ENCODE data around the gene SPECC1.
"Not testable (repeated sequence)": the region's sequence is repeated elsewhere in the genome, so short reads cannot be mapped to it uniquely, and the experiment has no call there.

Gene SPECC1

DNA sequence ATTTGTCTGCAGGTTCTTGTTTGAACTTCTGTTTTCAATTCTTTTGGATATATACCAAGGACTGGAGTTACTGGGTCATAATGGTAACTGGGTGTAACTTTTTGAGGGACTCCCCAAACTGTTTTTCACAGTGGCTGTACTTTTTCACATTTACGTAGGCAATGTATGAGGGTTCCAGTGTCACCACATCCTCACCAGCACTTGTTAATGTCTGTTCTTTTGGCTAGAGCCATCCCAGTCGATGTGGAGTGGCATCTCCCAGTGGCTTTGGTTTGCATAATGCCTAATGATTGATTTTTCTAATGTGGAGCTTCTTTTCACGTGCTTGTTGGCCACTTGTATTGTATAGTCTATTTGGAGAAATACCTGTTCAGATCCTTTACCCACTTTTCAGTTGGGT is 59.3 kb downstream of the SPECC1 start:
- no peak for DNase-seq (ENCODE audit: low read depth)

DNA sequence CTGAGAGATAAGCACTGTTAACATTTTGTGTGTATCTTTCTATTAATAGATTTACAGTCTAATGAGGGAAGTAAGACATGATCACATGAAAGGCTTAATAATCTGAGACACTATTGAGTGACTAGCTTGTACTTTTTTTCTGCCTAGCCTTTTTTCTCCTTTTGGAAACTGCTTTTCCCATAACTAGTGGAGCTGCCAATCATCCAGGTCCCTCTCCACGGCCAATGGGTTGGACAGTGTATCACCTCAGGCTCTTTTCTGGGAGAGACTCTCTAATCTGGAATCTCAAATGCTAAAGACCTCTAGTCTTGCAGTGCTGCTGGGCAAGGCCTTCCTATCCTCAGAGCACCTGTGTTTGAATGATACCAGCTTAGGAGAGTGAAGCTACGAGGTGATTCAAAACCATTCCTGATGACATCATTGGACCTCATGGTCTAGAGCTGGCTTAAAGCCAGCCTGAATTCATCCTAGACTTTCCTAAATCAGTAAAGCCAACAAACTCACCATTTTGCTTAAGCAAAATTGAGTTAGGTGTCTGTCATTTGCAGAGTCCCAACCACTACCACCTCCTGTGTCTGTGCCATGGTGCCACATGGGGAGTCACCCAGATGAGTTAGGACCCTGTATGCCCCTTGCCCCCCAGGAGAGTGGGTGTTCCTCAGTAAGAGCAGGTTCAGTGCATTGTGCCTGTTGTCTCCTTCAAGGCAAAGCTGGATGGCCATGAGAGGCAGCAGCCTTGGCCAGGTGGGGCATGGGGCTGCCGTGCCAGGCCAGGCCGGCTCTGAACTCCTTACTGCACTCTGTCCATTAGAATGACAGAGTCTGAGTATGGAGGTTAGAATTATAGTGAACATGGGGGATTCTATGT is 62.9 kb downstream of the SPECC1 start:
- peak; percentile 10 for DNase-seq (ENCODE audit: low read depth)

DNA sequence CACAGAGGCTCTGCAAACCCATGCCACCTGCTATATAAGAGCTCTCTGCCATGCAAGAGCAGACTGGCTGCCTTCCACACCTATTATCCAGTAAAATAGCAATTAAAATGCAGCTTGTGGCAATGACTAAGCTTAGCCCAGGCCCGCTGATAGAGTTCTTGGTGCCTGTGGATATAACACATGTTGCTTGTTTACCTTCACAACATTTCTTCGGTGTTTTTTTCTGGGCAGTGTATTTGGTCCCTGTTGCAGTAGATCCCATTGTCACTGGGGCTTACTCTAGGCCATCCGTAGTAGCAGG is 63.5 kb downstream of the SPECC1 start:
- no peak for DNase-seq (ENCODE audit: low read depth)

DNA sequence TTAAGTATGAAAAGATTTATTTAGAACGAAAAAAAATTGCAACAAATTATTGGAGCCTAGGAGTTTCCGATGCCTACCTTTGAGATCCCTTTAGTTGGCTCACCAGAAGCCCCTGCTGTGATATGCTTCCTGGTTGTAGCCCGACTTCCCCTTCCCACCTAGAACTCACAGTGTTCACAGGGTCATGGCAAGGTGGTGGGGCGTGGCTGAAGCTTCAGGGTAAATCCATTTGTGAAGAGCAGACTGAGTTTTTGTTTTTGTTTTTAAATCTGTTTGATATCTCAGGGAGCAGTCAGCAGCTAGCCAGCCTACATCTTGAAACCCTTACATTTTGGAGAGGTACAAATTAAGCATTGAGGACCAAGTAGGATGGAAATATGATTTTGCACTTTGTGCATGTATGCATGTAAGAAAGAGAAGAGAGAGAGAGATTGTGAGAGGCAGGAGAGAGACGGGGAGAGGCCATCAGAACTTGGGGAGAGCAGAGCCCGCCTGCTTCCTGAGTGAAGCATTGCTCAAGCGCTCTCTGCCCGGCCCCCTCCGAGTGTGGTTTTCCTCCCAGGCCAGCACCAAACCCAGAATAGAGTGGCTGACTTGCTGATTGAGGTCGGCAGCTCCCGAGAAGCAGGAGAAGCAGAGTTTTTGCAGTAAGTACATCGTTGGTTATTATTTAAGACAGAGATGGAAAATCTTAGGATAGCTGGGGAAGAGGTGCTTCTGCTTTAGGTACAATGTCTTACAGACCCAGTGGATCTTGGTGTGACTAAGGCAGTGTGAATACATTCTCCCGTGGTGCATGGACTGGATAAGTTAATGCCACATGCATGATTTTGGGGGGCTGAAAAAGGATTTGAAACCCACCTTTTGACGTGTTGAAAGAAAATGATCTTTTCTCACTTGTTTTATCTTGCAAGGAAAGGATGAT is 64.2 kb downstream of the SPECC1 start:
- no peak for DNase-seq (ENCODE audit: low read depth)

DNA sequence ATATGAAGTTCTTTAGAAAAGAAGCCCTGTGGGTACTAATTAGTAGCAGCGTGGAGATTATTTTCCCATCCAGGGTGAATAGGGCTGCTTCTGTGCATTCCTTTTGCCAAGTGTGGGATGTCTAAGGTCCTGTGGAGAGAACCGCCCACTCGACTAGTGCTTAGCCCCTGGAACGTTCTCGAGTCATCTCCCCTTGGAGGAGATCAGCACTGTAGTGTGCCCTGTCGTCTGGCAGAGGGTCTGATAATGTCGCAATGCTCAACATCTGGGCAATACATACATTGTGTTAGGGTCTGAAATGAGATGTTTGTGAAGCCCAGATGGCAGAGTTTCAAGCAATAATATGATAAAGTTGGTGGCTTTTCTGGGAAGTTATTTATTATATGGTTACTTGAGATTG is 64.8 kb downstream of the SPECC1 start:
- DNase-seq (ENCODE audit: low read depth), result no peak

DNA sequence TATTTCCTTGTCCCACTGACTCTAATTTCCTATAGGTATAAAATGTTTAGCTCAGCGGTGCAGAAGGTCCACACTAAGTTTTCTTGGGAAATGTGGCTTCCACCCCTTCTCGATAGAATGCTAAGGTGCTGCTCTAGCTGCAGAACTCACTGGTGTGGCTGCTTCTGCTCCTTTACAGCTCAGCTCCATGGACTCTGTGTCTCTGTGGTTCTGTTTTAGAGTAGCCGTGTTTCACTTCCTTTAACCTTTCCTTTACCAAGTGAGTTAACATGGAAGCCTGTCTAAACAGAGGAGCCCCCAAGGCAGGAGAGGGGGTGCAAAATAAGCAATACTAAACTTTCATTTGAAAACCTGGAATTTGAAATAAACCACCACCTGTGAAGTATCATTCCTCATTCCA is 65.3 kb downstream of the SPECC1 start:
- DNase-seq (ENCODE audit: low read depth), result no peak

DNA sequence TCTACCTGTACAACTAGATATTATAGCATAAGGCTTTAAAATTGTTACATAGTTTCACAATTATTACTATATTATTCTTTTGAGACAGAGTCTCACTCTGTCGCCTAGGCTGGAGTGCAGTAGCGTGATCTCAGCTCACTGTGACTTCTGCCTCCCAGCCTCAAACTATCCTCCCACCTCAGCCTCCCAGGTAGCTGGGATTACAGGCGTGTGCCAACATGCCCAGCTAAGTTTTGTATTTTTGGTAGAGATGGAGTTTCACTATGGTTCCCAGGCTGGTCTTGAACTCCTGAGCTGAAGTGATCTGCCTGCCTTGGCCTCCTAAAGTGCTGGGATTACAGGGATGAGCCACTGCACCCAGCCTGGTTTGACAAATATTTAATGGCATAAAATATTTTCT is 67.0 kb downstream of the SPECC1 start:
- not testable (repeated sequence) for DNase-seq (ENCODE audit: low read depth)

DNA sequence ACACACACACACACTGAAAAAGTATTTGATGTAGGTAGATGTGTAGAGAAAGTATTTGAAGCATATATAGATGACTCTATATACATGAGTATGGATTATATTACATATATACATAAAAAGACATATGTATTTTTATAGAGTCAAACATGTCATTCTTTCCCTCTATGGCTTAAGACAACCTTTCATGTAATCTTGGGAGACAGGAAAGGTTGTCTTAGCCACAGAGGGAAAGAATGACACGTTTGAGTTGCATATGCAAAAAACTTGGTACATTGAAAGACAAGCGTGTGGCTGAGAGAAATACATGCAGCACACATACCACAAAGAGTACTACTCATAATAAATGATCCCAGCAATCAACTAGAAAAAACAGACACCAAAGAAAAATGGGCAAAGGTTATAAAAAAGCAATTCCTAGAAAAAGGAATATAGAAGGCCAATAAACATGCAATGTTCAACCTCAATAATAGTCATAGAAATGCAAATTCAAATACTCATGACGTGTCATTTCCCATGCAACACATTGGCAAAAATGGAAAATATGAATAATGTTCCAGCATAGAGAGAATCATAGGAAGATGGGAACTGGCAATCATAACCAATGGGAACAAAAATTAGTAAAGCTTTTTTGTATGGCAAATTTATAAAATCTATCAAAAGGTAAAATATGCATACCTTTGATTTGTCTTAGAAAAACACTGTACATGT is 69.0 kb downstream of the SPECC1 start:
- no peak for DNase-seq (ENCODE audit: low read depth)

DNA sequence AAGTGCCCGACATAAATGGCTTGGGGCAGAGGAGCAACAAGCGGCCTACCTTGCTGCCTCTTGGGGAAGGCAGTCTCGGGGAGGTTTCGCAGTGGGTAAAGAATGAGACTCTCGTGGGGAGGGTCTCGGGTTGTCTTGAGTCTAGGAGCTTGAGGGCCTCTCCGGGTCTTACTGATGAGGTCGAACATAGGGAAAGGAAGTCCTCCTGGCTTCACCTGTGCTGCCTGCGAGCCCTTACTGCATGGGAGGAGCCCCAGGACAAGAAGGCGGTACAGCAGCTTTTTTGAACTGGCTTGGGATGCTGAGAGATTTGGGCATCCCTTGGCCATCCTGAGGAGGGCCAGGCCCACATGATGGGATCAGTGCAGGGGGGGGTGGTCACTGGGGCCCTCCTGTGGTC is 71.4 kb downstream of the SPECC1 start:
- no peak for DNase-seq (ENCODE audit: low read depth)

DNA sequence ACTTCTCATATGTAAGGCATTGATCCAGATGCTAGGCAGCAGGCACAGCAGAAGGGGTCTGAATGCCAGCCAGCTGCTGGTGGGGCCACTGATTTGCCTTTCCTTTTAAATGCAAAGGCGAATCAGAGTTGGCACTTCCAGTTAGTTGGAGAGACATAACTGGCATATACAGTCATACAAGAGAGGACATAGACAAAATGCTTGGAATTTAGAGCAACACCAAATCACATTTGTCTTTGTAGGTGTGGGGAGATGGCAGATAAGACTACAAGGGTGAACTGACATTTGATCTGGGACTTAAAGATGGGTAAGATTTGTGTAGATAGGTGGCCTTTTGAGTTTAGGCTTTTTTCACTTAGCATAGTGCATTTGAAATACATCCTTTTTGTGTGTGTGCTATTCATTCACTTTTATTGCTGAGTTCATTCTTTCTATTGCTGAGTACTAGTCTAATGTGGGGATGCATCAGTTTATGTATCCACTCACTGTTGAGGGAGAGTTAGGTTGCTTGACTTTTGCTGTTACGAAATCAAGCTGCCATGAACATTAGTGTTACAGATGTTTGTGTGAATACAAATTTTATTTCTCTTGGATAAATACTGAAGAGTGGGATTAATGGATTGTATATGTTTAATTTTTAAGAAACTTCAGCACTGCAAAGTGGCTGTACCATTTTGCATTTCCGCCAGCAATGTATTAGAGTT is 74.1 kb downstream of the SPECC1 start:
- DNase-seq (ENCODE audit: low read depth), result no peak

DNA sequence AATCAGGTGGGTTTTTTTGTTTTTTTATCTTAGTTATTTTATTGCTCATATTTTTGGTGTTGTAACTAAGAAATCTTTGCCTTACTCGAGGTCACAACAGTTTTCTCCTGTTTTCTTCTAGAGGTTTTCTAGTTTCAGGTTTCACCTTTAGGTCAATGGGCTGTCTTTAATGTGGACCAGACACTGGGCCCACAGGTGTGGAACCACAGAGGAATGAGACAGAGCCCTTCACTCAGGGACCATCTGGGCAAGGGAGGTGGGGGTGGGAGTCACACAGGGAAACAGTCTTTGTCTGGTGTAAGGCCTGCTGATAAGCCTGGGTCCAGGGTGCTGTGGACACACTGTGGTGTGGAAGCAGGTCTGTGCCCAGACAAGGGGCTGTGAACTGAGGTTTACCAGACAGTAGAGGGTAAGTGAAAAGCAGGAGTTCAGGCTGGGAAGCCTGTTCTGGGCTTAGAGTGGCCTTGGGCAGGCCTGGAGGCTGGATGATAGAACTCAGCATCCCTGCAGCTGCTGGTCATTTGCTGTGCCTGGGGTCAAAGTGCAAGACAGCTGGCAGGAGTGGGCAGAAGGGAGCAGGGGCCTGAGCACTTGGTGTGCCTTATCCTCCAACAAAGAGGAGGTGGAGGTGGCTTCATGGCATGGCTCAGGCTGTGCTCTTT is 75.6 kb downstream of the SPECC1 start:
- DNase-seq (ENCODE audit: low read depth), result no peak

DNA sequence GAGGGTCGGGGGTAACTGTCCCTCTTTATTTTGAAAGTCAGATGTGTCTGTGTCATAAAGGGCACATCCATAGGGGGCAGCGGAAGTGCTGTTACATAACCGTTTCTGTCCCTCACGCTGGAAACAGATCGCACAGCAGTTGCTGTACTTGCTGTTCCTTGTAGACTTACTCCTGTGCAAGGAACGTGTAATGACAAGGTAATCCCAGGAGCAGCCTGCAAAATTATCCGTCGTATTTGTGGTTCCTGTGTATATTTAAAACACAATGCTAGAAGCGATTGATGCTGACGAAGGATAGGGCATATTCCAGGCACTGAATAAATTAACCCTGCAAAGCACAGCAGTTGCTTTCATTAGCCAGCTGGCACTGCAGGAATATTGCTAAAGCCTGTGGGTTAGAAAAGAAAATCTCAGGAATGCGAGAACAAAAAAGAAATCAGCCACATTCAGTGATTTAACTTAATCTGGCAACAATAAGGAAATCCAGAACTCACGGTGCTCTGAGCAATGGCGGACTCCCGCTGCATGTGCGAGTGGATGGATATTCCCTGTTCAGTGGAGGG is 76.2 kb downstream of the SPECC1 start:
- no peak for DNase-seq (ENCODE audit: low read depth)

DNA sequence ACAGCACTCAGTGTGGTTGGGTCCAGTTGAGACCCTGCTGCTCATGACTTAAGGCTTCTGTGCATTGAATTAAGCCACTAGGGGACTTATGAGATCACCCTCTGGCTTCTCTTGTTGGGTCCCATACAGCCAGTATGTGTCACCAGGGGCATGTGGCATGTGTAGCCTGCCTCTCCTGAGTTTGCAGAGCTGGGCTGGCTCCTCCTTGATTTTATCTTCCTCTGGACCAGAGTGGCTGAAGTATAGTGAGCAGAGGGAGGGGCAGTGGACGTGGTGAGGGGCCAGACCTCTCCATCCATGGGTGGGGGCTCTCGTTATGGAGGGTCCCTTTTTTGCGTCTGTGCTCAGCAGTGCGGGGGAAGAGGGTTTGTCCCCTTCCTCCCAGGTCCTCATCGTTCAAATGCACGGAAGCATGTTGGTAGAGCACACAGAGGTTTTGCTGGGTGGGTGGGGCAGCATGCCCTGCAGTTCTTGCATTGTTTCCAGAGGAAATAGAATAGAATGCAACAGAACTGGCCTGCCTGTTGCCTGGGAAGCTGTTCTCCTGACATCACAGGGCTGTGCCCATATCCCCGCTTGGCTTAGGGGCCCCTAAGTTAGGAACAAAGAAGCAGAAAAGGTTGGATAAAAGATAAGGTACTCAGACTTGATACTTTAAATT is 77.4 kb downstream of the SPECC1 start:
- no peak for DNase-seq (ENCODE audit: low read depth)

DNA sequence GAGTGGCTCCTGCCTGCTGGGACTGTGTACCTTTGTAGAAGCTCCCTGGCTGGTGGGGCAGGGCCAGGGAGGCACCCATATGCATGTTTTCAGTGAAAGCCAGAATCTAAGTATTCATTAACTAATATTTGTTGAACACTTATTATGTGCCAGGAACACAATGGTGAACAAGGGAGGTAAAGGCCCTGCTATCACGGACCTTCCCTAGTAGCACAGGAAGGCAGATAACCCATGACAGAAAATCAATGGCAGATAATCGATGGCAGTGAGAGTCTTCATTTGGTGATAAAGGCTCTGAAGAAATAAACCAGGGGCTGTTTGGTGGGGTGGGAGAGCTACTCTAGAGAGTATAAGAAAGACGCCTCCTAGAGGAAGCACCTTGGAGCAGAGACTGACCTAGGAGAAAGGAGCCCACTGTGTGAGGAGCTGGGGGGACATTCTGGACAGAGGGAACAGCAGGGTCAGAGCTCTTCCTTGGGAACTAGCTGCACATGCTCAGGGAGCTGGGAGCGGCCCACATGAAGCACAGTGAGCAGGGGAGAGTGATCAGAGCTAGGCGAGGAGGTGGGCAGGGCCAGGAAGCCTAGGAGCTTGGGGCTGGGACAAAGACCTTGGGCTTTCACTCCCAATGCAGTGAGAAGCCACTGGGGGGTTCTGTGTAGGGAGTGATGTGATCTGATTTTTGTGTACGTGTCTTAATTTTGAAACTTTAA is 78.5 kb downstream of the SPECC1 start:
- DNase-seq (ENCODE audit: low read depth), result no peak

DNA sequence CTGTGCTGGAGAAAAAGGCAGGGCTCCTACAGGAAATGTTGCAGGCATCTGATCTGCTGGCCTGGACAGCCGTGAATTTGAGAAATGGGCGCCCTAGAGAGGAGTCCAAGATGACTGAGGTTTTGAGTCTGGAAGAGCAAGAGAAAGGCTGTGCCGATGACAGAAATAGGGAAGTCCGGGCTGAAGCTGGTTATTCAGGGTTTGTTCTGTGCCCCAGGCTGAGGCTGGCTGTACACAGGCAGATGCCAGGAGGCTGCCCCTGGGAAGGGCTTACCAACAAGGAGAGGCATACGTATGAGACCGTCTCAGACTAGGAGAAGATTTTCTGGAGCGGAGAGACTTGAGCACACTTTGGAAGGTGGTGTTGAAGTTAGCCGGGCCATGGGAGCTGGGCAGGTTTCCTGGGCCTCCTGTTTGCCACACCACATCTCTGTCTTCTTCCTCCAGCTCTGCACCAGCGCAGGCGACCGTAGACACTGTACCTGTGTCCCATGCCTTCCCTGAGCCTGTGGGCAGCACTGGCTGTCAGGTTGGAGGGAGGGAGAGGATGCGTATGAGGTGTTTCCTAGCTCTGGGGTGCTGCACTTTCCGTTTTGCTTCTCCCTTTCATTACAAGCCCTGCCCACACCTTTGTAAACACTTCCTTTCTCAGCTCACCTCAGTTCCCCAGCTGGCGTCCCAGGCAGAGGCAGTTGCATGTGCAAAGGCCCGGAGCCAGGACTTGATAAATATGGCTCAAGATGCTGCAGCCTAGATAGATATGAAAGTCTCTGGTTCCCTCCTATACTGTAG is 80.8 kb downstream of the SPECC1 start:
- no peak for DNase-seq (ENCODE audit: low read depth)

DNA sequence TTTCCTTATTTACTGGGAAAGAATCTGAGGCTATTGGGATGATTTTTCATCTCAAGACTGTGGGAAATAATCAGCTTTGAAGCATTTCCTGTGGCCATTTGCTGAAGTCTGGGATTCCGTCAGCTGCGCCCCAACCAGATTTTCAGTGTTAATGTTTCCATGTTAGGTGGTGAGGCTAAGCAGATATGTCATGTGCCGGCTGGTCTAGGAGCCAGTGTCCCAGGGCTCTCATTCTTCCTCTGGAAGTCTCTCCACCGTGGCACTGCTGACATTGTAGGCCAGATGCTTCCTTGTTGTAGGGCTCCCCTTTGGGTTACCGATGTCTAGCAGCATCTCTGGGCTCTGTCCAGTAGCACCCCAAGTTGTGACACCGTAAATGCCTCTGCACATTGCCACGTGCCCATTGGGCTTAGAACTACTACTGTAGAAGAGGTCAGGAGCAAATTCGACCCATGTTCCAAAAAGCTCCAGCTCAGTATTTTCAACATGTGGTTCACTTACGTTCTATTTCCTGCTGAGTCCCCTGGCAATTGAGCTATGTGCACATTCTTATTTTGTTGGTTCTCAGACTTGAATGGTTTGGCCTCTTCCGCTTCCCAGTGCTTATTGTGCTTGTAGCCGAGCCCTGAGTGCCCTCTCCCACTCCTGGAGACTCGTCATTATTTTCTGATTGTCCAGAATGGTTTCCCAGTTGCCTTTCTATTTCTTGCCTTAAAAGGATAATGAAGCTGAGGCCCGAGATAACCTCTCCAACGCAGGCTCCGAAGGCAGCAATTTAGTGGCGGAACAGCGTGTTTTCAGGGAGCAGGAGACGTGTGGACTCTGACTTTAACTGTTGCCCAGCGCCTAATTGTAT is 82.2 kb downstream of the SPECC1 start:
- DNase-seq (ENCODE audit: low read depth), result no peak

DNA sequence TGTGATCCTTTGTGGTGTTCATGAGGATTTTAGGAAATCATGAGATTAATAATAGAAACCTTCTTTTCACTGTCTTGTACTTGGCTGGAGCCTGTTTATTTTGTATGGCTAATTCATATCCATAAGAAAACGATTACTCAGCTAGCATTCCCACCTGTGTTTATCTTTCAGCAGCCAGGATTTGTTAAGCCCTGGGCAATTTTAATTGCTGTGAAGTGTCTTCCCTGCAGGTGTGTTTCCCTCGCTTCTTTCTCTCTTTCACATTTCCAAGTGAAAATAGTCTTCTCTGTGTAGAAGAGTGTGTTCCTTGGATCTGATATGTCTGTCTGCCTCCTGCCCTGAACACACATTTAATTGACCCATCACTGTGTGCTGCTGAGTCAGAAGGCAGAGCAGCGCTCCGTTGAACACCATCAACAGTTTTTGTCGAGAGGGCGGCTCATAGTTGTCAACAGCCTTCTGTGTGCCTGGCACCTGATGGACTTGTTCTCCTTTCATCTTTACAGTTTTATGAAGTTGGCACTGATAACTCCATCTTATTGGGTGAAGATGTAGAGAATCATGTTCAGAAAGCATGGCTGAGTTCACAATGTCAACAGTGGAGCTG is 83.2 kb downstream of the SPECC1 start:
- DNase-seq (ENCODE audit: low read depth), result no peak
